Esophagus (tissue), 2 donors: ENCODE measurements around the gene EPHB2. TPM values are rescaled to one million over a fixed set of nuclear protein-coding genes. Genes with fewer than 3 reads are reported as not detected.
"Not testable (repeated sequence)": the region's sequence is repeated elsewhere in the genome, so short reads cannot be mapped to it uniquely, and the experiment has no call there.

Experiments
- H3K27ac ChIP-seq, 2 donors: one replicate each; pipeline ENCODE4 v1.5.1; 2013; ENCODE audit warnings: low read depth in 2 of 2, mild to moderate bottlenecking in 2 of 2, inconsistent platforms in 1 of 2, low read length in 1 of 2, moderate library complexity in 1 of 2
- H3K27me3 ChIP-seq, 2 donors: one replicate each; pipeline ENCODE4 v1.6.1; 2013; ENCODE audit warnings: low read length in 2 of 2, control low read depth in 1 of 2, mild to moderate bottlenecking in 1 of 2; ENCODE audit not compliant: insufficient read depth in 2 of 2, control insufficient read depth in 1 of 2
- H3K36me3 ChIP-seq, 2 donors: one replicate each; pipeline ENCODE4 v1.6.1; 2013; ENCODE audit warnings: low read length in 1 of 2; ENCODE audit not compliant: control insufficient read depth in 2 of 2, insufficient read depth in 2 of 2
- H3K4me1 ChIP-seq, 2 donors: one replicate each; pipeline ENCODE4 v1.6.1; 2013; ENCODE audit warnings: low read length in 1 of 2; ENCODE audit not compliant: control insufficient read depth in 2 of 2, insufficient read depth in 2 of 2
- H3K4me3 ChIP-seq, 2 donors: one replicate each; pipeline ENCODE4 v1.5.1; 2013; ENCODE audit warnings: low read length in 2 of 2, mild to moderate bottlenecking in 2 of 2, low read depth in 1 of 2, moderate library complexity in 1 of 2
- H3K9me3 ChIP-seq, 2 donors: one replicate each; pipeline ENCODE4 v1.6.1; 2013; ENCODE audit warnings: mild to moderate bottlenecking in 2 of 2, low read depth in 1 of 2, low read length in 1 of 2, moderate library complexity in 1 of 2; ENCODE audit not compliant: control insufficient read depth in 2 of 2, insufficient read depth in 1 of 2
- WGBS, 2 donors: extraction: QIAGEN DNeasy Blood & Tissue Kit; methylation state at CpG; one replicate each; pipeline ENCODE4 v1.1.7; 2013; 5-methylcytosine and 5-hydroxymethylcytosine counted together
- polyA plus RNA-seq, 2 donors: library from polyadenylated mRNA; stranded (reverse); fragments of 200-250 nt; gene quantifications; one replicate each; pipeline ENCODE4 v1.2.3, GENCODE V29; 2013
- donor health status: healthy with polysubstance abuse.
- donor health status: Bipolar disorder and iron deficiency.

The EPHB2 gene
- under 1 TPM; 0.08 to 0.16 TPM for polyA plus RNA-seq

DNA sequence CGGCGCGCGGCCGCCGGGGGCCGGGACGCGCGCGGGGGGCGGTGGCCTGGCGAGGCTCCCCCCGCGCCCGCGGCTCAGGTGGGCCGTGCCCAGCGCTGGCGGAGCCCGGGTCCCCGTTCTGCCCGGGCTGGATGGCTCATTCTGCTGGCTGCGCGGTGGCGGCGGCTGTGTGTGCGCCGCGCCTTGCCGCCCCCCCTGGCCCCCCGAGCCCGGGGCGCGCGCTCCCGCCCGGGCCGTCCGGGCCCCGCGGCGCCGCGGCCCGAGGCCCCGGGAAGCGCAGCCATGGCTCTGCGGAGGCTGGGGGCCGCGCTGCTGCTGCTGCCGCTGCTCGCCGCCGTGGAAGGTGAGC is at the start of gene EPHB2:
TSS of gene EPHB2 (plus strand) at position 139 of the 349 bp plus-strand sequence. CDS start at position 283, 144 bp downstream.
- Histone ChIP-seq H3K4me3 (peak within 1 kb of the TSS; percentile 28 to 56), H3K36me3 (no peaks in the 10 kb centered on the region), H3K27me3 (peaks cover 3 to 4% of the 10 kb centered on the region in 2 donors), H3K27ac (no peak within 1 kb of the TSS), H3K4me1 (peaks cover 0 to 5% of the 10 kb centered on the region in 2 donors), H3K9me3 (no peaks in the 10 kb centered on the region)
- 0% methylated on average over 21 to 55 of the region's 55 CpGs for WGBS, 2 donors

GRCh38 chr1:22661880-22662279 is 48.8 kb upstream of the EPHB2 start:
- WGBS, 2 donors, result 80 to 88% methylated on average over 2 of the region's 2 CpGs
- H3K27me3 ChIP-seq, result no peaks in the 10 kb centered on the region
- H3K36me3 ChIP-seq, result no peaks in the 10 kb centered on the region

DNA sequence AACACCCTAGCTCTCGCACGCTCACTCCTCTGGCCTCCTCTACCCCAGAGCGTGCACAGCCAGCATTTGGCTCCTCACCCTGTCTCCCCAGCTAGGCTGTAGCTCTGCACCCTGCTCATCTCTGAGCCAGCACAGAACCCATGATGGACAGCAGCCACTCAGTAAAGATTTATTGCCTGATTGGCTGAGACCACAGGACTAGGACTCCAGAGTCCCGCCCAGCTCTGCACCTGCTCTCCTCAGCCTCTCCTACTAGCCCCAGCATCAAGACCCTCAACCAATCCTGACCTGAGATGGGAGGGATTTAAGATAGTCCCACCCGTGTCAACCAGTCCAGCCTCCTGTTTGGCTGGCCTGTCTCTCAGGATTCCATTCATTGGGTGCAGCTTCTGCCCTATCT is 48.3 kb upstream of the EPHB2 start:
- no peak overlapping the region for H3K4me3 ChIP-seq
- H3K9me3 ChIP-seq, result no peaks in the 10 kb centered on the region
- WGBS, 2 donors, result 73 to 75% methylated on average over 5 of the region's 5 CpGs
- H3K27me3 ChIP-seq, result no peaks in the 10 kb centered on the region
- no peak overlapping the region for H3K27ac ChIP-seq
- H3K36me3 ChIP-seq, result no peaks in the 10 kb centered on the region
- H3K4me1 ChIP-seq, result no peaks in the 10 kb centered on the region

More at GRCh38 chr1:22661880-22662279, 48.8 kb upstream of the EPHB2 start:
- Histone ChIP-seq H3K9me3 (no peaks in the 10 kb centered on the region), H3K4me1 (no peaks in the 10 kb centered on the region), H3K27ac (no peak overlapping the region), H3K4me3 (no peak overlapping the region)

- Histone ChIP-seq H3K9me3 (no peaks in the 10 kb centered on the region), H3K36me3 (no peaks in the 10 kb centered on the region), H3K4me1 (no peaks in the 10 kb centered on the region), H3K4me3 (no peak overlapping the region), H3K27me3 (no peaks in the 10 kb centered on the region), H3K27ac (no peak overlapping the region)
- WGBS, 2 donors, result 78 to 79% methylated on average over 8 of the region's 8 CpGs
Observed at GRCh38 chr1:22662986-22663408, 47.6 kb upstream of the EPHB2 start.

DNA sequence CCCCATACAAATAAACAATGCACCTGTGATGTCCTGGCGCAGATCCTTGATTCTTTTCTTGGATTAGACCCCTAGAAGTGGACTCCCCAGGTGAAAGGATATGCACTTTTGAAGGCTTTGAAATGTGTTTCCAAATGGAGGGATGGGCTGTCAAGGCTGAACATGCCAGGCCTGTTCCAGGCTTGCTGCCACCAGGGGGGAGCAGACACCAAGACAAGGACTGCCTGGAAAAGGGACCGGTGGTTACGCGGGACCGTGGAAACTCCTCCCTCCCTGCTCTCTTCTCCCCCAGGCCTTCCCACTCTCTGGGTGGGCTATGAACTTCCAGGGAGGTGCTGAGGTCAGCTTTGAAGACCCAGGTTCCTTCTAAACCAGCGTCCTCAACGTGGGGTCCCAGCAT is 44.9 kb upstream of the EPHB2 start:
- Histone ChIP-seq H3K36me3 (no peaks in the 10 kb centered on the region), H3K4me3 (no peak overlapping the region), H3K4me1 (no peaks in the 10 kb centered on the region), H3K9me3 (no peaks in the 10 kb centered on the region), H3K27ac (no peak overlapping the region), H3K27me3 (no peaks in the 10 kb centered on the region)
- 39 to 41% methylated on average over 7 of the region's 7 CpGs for WGBS, 2 donors

GRCh38 chr1:22666412-22666811 is 44.2 kb upstream of the EPHB2 start:
- no peak overlapping the region for H3K27ac ChIP-seq
- H3K9me3 ChIP-seq, result no peaks in the 10 kb centered on the region
- no peaks in the 10 kb centered on the region for H3K36me3 ChIP-seq
- H3K4me1 ChIP-seq, result no peaks in the 10 kb centered on the region
- no peak overlapping the region for H3K4me3 ChIP-seq
- no peaks in the 10 kb centered on the region for H3K27me3 ChIP-seq
- 47 to 72% methylated on average over 2 of the region's 2 CpGs for WGBS, 2 donors

- H3K9me3 ChIP-seq, H3K4me3 ChIP-seq, H3K36me3 ChIP-seq, H3K4me1 ChIP-seq, H3K27me3 ChIP-seq, H3K27ac ChIP-seq: not testable (repeated sequence)
- WGBS, 2 donors, result 88 to 94% methylated on average over 2 of the region's 2 CpGs
Observed at GRCh38 chr1:22668840-22669239, 41.8 kb upstream of the EPHB2 start.

DNA sequence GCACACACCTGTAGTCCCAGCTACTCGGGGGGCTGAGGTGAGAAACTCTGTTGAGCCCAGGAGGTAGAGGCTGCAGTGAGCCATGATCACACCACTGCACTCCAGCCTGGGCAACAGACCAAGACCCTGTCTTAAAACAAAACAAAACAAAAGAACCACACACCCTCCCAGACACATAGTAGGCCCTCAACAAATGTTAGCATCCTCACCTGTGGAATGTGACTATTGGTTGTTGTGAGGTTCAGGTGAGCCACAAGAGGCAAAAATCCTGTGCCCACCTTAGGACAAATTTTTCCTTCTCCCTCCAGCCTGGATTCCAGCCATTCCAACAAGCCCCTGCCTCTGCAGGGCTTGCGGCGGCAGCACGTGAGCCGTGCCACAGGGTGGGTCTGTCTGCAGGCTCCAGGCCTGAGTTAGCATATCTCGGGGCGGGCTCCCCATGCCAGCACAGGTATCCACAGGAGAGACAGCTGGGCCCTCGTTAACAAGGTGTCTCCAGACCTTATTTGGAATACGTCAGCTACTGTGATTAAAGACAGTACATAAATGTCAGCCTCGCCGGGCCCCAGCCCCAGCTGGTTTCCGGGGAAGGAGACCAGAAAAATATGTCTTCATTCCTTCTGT is 40.2 kb upstream of the EPHB2 start:
- no peaks in the 10 kb centered on the region for H3K36me3 ChIP-seq
- H3K4me1 ChIP-seq, result no peaks in the 10 kb centered on the region
- H3K9me3 ChIP-seq, result no peaks in the 10 kb centered on the region
- WGBS, 2 donors, result 34 to 45% methylated on average over 12 of the region's 12 CpGs
- no peak overlapping the region for H3K27ac ChIP-seq
- H3K27me3 ChIP-seq, result no peaks in the 10 kb centered on the region
- H3K4me3 ChIP-seq, result no peak overlapping the region

- H3K27me3 ChIP-seq, result no peaks in the 10 kb centered on the region
- H3K4me3 ChIP-seq, result no peak overlapping the region
- H3K4me1 ChIP-seq, result no peaks in the 10 kb centered on the region
- H3K36me3 ChIP-seq, result no peaks in the 10 kb centered on the region
- H3K27ac ChIP-seq, result no peak overlapping the region
- 84 to 90% methylated on average over 4 of the region's 4 CpGs for WGBS, 2 donors
- H3K9me3 ChIP-seq, result no peaks in the 10 kb centered on the region
Observed at GRCh38 chr1:22671999-22672398, 38.6 kb upstream of the EPHB2 start.
